HG02678 (cell line): ENCODE results near the gene LMCD1.
"Not testable (repeated sequence)": the region's sequence is repeated elsewhere in the genome, so short reads cannot be mapped to it uniquely, and the experiment has no call there.

Source experiments
- ATAC-seq: cut with Tn5 transposase; IDR thresholded peaks from one replicate; pipeline ENCODE4 v1.9.1; 2021; ENCODE audit warnings: mild to moderate bottlenecking, moderate library complexity; ENCODE audit not compliant: unreplicated experiment

Gene LMCD1

GRCh38 chr3:8579943-8580342 lies 78.3 kb downstream of the LMCD1 start:
- no peak for ATAC-seq

- not testable (repeated sequence) for ATAC-seq
Measured at GRCh38 chr3:8580434-8580833, 78.8 kb downstream of the LMCD1 start.

DNA sequence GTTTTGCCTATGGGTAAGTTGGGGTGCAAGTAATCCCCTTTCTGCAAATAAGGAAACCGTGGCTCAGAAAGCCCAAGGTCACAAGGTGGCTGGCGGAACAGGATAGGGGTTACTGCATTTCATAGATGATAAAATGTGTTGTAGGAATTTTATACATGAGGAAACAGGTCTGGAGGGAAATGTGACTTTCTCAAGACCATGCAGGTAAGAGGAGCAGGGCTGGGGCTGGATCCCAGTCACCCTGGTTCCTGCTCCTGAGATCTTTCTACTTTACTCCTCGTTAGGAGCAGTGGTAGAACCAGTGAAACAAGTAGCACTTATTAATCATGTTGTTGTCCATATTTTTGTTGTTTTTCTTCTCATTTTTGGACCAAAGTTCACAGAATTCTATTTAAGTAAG lies 79.8 kb downstream of the LMCD1 start:
- ATAC-seq: no peak

DNA sequence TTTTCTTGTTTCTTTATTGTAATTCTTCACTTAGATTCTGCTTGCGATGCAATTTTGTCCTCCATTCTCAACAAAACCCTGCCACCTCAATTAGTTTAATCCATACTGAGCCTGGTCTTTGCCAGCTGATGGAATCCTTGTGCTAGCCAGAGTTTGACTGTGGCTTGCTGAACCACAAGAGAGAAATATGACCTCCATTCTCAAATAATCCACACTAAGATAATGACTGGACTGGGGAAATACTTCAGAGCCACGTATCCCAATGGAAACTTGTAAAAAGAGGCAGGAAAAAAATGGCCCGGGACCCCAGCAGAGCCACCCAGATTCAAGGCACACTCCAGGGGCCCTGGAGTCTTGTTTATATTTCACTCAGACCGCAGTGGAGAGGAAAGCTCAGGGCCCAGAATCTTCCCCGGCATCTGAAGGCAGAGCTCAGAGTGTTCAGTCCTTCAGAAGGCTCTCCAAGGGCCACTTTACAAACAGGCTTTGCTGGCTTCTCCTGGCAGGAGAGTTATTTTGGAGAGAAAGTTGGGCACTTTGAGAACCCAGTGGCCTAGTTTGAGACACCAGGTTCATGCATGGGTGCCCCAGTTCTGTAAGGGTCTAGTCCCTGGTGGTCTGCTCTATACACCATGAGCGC lies 80.3 kb downstream of the LMCD1 start:
- ATAC-seq: no peak

DNA sequence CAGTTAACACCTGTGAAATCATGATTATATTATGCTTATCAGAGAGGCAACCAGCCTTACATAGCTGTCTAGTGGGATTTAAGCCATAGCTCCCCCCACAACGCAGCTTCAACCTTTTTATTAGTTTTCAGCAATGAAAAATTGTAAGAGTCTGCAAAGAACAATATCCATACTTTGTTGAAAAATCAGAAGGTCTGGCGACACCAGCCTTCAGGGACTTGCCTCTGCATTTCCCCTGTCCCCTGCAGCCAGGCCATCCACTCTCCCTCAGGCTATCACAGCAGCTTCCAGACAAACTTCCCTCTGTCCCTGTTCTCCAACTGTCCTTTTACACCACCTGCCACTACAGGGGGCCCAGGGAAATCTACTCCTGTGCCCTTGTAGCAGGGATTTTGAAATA lies 83.0 kb downstream of the LMCD1 start:
- ATAC-seq: no peak

DNA sequence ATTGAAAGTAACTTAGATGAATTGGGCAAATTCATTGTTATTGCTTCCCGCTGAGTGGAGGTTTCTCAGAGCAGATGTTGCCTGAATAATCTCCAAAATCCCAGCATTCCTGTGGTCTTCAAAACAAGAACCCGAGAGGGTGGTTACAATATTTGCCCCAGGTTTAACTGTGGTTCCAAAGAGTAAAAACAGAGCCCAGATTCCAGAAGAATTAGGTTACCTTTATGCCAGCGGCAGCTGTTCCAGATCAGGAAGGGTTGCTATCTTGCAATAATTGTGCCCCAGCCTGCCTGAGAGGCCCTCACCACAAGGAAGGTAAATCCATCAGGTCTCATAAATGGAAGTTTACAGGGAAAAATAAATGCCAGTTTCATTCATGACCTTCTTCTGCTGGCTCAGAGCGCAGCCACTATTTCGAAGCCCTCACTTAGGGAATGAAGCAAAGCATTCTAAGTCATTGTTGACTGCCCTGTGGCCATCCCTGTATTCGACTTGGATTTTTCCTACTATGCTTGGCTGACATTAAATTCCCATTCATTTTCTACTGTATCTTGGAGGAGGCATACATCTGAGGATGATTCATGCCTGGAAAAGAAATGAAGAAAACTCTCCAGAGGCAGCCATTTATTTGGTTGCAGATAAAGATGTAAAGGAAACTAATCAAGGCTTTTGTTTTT lies 88.4 kb downstream of the LMCD1 start:
- ATAC-seq: no peak

DNA sequence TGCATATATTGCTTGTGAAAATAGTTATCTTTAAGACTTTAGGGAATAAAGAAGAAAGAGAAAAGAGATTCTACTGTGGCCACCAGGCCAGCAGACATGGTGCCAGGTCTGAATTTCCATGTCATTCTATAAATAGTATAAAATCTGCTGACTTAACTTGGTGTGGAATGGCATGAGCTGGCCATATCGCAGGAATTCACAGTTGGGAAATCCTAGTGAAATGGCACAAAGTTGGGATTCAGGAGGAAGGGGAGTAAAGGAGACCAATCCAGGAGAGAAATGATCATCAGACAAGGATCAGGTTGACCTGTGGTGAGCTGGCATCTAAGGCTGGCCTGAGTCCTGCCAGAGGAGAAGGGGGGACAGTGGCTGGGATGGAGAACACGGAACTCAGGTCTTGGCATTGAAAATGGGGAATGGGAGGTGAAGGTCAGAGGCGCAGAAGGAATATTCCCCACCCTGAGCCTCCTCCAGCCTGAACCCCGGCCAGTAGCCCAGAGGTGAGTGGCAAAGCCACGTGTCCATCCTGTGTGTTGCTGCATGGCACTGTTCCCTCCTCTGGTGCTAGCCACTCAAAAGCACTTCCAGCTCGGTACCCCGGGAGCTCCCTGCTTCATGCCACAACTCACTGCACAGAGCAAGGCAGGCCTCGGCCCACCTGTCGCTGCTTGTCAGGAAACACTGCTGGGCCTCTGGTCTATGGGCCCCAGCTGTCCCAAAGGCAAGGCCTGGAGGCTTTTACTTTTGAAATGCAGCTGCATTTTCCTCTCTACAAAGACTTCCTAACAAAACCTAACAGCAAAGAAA lies 91.6 kb downstream of the LMCD1 start:
- no peak for ATAC-seq

GRCh38 chr3:8595252-8595651 lies 93.6 kb downstream of the LMCD1 start:
- no peak for ATAC-seq

DNA sequence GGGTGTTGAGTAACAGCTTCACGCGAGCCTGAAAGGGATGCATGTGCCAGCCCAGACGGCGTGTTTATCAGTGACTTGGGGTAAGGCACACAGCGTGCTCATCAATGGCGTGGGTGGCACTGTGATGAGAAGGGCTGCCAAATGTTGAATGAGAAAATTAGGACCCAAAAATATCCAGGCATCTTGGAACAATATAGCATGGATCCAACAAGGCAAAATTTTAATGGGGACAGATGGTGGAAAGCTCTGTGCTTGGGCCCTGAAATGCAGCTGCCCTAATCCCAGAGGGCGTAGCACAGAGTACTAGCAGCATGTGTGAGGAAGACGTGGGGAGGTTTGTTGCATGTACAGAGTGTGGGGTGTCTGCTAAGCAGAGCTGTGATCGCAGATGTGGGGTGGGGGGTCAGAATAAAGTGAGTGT lies 94.1 kb downstream of the LMCD1 start:
- ATAC-seq: no peak

- ATAC-seq: no peak
Measured at GRCh38 chr3:8596321-8597218, 94.9 kb downstream of the LMCD1 start.

- no peak for ATAC-seq
Measured at GRCh38 chr3:8597219-8597853, 95.7 kb downstream of the LMCD1 start.

DNA sequence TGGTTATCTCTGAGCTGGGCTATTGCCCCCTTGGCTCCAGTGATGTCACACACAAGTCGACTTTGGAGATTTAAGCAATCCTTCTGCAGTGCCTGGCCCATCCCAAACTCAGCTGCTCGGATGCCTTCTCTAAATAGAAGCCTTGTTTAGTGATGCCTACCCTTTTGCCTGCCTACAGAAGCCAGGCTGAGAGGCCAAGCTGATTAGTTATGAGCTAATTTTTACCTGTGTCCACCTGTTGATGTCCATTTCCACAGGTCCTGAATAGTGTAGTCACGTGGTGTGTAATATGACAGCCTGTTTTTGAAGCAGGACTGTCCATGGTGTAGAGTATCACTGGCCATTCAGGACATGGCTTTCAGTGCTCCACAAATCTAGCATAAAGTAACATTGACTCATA lies 97.5 kb downstream of the LMCD1 start:
- ATAC-seq: no peak

DNA sequence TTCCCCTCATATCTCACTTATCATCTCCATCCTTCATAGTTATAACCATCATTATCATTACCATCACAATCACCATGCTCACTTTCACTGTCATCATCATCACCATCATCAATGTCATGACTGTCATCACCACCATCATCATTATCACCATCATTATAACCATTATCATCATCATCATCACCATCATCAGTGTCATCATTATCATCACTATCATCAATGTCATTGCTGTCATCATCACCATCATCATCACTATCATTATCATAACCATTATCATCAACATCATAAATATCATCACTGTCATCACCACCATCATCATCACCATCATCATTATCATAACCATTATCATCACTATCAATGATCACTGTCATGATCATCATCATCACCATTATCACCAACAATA lies 98.8 kb downstream of the LMCD1 start:
- no peak for ATAC-seq

- ATAC-seq: no peak
Measured at GRCh38 chr3:8603115-8603710, 101.6 kb downstream of the LMCD1 start.

DNA sequence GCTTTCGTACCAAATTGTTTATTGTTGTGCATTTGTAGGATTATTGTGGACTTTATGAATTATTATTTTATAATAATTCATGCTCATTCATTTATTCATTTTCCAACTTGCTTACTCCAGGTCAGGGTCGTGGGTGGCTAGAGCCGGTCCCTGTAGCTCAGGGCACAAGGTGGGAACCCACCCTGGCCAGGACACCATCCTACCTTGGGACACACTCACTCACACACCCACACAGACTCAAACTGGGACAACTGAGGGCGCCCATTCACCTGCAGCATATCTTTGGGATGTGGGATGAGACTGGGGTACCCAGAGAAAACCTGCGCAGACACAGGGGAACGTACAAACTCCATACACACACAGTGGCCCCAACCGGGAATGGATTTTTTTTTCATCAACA lies 102.4 kb downstream of the LMCD1 start:
- ATAC-seq: no peak

GRCh38 chr3:8604988-8605387 lies 103.4 kb downstream of the LMCD1 start:
- no peak for ATAC-seq

DNA sequence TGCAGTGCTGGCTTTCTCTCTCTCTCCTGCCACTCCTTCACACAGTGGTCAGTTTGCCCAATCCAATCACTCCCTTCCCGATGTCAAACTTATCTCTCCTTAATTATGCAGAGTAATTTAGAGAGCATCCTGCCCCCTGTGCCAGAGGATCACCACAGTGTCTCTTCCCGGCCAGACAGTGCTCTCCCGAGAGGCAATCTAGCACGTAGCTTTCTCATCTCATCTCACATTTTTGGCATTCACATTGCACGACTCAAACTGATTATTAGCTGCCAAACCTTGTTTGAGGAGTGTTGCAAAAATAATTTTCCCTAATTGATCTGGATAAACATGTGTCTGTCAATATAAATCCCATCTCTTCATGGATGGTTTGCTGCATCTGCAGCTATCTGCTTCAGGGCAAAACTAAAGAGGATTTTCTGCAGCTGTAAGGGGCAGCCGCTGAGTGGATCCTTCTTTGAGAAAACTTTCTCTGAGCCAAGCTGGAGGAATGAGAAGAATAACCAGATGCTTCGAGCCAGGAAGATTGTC lies 105.1 kb downstream of the LMCD1 start:
- no peak for ATAC-seq

- ATAC-seq: no peak
Measured at GRCh38 chr3:8607234-8608040, 105.8 kb downstream of the LMCD1 start.
